GM19239 (cell line): ENCODE measurements around the gene CDYL.
"Not testable (repeated sequence)": the region's sequence is repeated elsewhere in the genome, so short reads cannot be mapped to it uniquely, and the experiment has no call there.

Experiments
- DNase-seq: peaks from one replicate; pipeline ENCODE4 v3.0.0; 2011; ENCODE audit warnings: low spot score; ENCODE audit not compliant: insufficient read length
- FAIRE-seq: peaks from 2 replicates; lab custom pipeline; 2011; peaks lifted over from hg19 to GRCh38; lab: Jason Lieb, UNC

The CDYL gene

DNA sequence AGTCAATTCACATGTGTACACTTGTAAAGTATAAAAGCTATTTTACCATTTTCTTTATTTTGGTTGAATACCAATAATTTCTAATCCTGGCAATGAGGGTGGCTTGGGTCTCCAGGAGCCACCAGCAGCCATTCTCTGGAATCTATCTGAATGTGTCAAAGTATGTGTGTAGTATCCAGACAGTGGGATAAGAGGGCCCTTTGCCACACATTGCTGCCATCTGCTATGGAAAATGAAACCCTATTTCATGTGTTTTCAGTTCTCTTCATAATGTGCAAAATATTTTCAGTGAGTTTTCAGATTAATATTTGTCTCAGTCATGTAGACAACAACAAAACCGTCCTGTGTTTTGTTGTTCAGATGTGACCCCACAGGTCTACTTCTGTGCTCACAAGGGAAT lies 46.3 kb downstream of the CDYL start:
- DNase-seq (no peak), FAIRE-seq (peak; percentile 80)

DNA sequence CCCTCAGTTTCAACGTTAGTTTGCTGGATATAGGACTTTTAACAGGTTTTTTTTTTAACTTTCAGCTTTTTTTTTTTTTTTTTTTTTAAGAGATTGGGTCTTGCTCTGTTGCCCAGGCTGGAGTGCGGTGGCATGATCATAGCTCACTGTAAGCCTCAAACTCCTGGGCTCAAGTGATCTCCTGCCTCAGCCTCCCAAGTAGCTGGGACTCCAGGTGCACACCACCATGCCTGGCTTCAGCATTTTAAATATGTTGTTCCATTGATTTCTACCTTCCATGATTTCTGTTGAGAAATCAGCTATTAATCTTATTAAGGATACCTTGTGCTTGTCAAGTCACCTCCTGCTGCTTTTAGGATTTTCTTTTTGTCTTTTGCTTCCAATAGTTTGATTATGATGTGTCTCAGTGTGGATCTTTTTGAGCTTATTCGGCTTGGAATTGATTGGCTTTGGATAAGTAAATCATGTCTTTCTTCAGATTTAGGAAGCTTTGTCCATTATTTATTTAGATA lies 52.0 kb downstream of the CDYL start:
- FAIRE-seq (no peak), DNase-seq (no peak)

DNA sequence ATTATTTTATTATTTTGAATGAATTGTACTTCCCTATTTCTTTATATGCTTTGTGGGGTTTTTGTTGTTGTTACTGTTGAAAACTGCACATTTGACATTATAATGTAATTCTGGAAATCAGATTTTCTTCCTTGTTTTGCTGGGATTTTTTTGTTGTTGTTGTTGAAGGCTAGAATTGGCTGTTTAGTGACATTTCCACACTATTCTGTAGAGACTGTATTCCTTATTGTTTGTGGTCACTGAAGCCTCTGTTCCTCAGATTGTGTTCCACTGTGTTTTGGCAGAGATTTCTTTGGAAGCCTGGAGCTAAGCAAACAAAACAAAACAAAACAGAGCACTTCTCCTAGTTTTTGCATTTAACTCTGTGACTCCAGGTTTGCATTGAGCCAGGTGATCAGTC lies 52.9 kb downstream of the CDYL start:
- no peak for DNase-seq
- no peak for FAIRE-seq

DNA sequence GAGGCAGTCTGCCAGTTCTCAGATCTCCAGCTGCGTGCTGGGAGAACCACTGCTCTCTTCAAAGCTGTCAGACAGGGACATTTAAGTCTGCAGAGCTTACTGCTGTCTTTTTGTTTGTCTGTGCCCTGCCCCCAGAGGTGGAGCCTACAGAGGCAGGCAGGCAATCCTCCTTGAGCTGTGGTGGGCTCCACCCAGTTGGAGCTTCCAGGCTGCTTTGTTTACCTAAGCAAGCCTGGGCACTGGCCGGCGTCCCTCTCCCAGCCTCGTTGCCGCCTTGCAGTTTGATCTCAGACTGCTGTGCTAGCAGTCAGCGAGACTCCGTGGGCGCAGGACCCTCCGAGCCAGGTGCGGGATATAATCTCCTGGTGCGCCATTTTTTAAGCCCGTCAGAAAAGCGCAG lies 59.3 kb downstream of the CDYL start:
- not testable (repeated sequence) for DNase-seq, FAIRE-seq

DNA sequence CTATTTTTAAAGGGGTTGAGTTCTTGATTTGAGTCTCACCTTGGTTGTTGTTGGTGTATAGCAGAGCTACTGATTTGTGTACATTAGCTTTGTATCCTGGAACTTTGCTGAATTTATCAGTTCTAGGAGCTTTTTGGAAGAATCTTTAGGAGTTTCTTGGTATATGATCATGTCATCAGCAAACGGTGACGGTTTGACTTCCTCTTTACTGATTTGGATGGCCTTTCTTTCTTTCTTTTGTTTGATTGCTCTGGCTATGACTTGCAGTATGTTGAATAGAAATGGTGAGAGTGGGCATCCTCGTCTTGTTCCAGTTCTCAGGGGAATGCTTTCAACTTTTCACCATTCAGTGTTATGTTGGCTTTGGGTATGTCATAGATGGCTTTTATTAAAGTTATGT lies 64.0 kb downstream of the CDYL start:
- FAIRE-seq (no peak), DNase-seq (no peak)

DNA sequence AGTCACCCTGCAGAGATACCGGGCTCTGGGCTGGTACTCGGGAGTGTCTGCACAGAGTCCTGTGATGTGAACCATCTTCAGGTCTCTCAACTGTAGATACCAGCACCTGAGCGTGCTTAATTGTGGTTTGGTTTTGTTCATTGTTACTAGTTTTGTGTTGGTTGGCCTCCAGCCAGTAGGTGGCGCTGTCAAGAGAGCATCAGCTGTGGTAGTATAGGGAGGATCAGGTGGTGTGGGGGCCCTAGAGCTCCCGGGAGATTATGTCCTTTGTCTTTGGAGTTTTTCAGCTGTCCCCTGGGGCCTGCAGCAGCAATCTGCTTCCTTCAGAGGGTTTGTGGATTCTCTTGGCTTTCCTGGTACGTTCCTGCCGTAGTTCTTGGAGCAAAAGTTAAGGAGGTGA lies 67.9 kb downstream of the CDYL start:
- DNase-seq (no peak), FAIRE-seq (no peak)

DNA sequence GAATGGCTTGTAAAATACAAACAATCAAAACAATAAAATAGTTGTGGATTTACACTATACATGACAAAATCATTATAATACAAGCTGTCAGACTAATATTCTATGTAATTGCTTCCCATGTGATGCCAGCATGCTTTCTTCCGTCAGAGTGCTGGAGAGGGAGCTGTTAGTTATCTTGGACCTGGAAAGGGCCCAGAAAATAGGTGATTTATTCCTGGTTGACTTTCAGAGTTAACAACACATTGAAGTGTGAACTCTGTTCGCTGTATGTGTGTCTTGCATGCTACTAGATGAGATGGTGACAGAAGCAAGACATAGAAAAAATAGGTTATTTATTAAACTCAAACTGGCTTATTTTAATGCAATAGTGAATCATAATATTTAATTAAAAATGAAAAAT lies 70.2 kb downstream of the CDYL start:
- no peak for DNase-seq
- FAIRE-seq, result no peak

DNA sequence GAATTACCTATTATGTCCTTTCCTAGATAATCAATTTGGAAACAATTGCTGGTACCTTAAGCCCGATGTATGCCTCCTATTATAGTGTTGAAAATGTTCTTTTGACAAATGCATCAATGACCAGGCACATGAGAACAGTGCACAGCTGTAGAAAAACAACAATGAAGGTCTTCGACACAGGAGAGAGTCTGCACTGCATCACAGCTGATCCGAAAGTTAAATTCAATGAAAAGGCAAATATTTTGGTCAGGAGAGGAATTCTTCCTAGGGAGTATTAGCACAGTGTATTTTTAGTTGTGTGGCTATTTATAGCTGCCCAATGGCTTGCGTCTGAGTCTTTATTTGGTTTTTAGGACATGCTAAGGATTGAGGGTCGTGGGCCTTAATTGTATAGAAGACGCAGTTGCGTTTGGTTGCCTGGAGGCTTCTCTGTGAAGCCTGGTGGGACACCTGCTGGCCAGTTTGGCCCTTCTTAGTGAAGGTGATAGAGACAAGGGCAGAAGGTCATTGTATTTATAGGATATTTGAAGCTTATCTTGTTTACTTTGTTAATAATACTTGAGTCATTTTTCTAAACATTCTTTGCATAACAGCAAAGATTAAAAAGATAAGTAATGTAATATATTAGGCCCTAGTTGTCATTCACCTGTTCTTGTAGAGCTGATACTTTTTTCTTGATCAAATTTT lies 72.3 kb downstream of the CDYL start:
- DNase-seq (no peak), FAIRE-seq (no peak)

DNA sequence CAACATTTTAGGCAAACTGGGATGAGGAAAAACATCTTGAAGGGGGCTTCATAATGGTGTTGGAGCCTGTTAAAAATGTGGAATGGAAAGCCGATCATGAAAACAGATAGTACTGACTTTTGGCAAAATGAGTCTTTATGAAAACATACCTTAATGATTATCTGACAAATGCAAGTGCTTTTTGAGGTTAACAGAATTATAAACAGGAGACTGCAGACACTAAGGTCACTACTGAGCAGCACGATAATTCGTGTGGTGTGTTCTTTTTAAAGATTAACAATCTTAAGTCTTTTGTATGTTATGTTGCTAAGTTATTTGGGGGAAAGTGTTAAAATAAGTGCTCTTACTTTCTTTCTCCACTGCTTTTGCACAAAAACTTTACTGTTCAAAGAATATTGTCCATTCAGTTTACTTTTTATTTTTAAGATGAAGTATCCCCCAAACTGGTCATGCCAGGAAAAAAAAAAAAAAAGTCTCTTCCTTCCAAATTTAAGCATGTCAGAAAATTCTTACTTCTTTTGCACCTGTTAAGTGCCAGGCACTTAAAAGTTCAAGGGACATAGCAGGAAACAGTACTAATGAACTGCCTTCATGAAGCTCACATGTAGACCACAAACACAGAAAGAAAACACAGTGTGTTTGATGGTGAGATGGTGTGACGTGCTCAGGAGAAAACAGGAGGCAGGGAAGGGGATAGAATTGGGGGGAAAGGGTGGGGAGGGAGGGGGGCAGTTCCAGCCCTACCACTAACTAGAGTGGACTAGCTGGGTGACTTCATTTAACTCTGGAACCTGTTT lies 73.2 kb downstream of the CDYL start:
- no peak for DNase-seq
- FAIRE-seq, result no peak

DNA sequence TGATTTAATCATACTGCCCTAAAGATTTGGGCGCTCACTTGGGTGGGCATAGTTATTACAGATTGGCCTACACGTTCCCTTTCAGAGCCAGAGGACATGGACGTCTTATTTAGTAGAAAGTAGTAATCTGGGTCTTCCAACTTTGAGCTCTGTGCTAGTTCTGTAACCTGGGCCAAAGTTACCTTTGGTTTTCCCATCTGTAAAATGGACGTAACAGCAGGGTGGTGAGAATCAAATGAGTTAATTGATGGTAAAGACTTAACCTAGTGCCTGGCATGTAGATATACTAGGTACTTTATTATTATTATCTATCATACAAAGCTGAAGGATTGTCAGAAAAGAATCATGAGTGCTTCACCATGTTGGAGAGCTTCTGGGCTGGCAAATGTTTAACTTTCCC lies 74.8 kb downstream of the CDYL start:
- FAIRE-seq, result no peak
- DNase-seq, result no peak

DNA sequence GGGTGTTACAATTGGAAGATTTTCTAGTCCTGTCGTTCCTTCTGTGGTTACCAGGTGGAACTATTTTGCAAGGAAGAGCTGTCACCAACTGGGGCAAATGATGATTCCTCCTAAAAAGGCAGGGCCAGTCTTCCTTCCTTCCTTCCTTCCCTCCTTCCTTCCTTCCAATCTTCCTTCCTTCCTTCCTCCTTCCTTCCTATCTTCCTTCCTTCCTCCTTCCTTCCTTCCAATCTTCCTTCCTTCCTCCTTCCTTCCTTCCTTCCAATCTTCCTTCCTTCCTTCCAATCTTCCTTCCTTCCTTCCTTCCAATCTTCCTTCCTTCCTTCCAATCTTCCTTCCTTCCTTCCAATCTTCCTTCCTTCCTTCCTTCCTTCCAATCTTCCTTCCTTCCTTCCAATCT lies 76.0 kb downstream of the CDYL start:
- not testable (repeated sequence) for FAIRE-seq, DNase-seq

DNA sequence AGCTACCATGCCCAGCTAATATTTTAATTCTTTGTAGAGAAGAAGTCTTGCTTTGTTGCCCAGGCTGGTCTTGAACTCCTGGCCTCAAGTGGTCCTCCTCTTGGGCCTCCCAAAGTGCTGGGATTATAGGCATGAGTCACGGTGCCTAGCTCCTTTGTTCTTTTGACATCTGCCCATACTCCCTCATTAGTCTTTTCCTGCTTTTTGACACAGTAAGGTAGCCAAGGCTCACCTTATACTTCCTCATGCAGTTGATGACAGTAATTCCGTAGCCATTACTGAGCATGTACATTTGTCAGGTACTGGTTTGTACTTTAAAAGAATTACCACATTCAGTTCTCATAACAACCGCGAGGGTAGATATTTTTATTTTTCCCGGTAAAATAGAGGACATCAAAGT lies 76.7 kb downstream of the CDYL start:
- DNase-seq (no peak), FAIRE-seq (no peak)

DNA sequence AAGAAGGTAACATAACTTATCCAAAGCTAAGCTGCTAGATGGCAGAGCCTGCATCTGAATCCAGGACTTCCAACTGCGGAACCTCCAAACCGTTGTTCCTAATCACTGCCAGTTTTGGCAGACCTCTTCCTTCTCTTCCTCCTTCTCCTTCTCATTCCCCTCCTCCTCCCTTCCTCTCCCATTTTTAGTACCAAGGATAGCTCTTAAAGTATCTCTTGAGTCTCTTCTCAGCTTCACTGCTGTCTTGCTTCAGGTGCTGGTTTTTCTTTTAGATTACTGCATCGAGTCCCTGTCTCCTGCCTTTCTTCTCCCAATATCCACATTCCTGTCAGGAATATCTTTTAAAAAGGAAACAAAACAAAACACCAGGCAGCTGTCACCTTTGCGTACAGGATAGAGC lies 77.1 kb downstream of the CDYL start:
- no peak for FAIRE-seq
- DNase-seq, result no peak

DNA sequence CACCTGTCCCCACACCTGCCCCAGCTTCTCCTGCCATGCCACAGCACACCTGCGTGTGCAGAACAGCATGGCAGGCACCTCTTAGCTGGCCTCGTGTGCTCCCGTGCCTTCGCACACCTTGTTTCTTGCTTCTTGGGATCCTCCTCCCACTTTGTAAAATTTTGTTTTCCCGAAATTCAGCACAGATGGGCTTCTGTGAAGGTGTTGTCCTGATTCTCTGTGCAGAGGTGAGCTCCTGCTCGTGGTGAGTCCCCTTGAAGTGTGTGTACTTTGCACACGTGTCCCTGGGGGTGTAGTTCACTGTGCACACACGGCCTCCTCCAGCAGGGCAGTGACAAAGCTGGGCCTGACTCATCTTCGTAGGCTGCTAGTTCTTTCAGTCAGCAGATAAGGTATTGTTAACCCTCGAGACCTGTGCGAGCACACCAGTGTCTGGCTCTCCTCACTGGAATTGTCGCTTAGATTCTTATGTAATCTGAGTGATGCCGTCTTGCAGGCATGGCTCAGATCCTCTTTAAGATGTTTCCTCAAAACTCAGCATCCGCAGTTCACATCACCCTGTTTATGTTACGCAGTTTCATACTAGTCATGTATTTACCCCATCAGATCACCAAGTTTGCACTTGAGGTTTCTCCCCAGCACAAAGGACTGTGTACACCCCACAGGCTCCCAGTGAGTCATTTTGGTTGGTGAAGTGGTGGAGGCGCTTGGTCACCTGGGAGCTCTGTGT lies 77.7 kb downstream of the CDYL start:
- DNase-seq (no peak), FAIRE-seq (no peak)

DNA sequence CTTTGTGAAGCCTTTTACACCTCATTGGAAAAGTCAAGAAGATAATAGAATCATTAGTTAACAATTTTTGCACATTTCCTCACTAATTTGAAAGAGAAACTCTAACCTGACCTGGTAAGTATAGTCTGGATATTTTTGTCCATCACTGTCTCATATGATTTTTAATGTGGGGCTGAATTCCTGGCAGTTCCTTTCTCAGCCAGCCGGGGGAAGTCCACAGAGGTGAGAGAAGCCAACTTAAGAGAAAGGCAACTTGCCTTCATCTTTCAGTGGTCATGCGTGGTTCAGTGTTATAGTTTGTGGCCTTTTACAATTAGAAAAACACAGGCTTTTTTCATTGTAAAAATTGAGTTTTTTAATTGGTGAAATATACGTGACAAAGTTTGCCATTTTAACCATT lies 80.6 kb downstream of the CDYL start:
- DNase-seq, result no peak
- no peak for FAIRE-seq

DNA sequence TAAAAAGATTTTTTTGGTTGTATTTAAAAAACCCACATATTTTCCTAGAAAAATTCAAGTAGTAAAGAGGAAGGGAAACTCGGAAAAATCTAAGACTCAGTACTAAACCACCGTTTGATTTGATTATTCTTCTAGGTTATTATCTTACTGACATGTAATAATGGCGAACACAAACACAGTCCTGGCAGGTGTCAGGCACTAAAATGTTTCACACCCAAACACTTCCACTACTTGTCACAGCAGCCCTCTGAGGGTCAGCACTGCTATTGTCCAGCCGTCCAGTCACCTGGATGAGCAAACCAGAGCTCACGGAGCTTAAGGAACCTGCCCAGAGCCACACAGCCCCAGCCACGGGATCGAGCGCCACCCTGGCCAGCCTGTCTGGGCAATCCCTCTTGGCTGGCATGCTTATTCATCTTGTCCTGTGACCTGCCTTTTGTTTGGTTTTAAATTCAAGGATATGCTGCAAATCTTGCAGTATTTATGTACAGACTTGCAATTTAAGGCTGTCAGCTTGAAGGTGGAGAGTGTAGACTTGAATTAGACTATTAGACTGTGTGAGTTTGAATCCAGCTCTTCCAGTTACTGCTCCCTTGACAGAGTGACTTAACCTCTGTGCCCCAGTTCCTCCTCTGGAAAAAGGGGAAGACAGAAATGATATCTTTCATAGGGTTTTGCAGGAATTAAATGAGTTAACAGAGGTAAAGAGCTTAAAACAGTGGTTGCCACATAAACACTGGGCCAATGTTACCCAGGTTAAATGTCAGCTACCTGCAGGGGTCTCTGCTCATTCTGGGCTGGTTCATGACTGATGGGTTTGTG lies 82.2 kb downstream of the CDYL start:
- no peak for FAIRE-seq
- DNase-seq, result no peak

DNA sequence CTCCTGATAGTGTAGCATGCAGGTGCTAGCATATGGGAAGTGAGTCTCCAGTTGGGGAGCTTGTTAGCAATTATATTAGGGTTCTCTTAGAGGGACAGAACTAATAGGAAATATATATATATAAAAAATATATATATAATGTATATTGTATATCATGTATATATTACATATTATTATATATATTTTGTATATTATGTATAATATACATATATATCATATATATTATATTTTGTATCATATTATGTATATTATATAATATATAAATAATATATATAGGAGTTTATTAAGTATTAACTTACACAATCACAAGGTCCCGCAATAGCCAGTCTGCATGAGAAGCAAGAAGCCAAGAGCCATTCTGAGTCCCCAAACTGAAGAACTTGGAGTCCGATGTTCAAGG lies 84.2 kb downstream of the CDYL start:
- DNase-seq (no peak), FAIRE-seq (no peak)

DNA sequence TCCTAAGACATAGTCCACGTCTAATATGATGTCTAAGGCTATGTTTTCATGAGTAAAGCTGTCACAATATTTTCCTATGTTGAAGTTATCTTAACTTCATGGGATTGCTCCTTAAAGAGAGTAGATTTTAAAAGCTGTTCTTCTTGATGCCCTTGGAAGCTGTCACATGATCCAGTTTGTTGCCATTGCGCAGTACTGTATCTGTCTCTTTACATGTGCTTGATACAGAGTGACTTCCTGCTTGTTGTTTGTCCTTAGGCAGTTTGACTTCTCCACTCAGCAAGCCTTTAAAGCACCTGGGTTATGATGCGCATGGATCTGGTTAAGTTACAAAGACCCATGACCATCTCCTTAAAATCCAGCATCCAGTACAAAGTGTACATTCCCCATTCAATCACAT lies 85.4 kb downstream of the CDYL start:
- FAIRE-seq (no peak), DNase-seq (no peak)

DNA sequence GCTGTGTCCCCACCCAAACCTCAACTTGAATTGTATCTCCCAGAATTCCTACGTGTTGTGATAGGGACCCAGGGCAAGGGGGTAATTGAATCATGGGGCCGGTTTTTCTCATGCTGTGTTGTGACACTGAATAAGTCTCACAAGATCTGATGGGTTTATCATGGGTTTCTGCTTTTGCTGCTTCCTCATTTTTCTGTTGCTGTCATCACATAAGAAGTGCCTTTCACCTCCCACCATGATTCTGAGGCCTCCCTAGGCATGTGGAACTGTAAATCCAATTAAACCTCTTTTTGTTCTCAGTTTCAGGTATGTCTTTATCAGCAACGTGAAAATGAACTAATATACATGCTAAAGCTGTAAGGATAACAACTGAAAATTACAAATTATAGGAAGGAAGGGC lies 88.3 kb downstream of the CDYL start:
- DNase-seq (no peak), FAIRE-seq (no peak)

DNA sequence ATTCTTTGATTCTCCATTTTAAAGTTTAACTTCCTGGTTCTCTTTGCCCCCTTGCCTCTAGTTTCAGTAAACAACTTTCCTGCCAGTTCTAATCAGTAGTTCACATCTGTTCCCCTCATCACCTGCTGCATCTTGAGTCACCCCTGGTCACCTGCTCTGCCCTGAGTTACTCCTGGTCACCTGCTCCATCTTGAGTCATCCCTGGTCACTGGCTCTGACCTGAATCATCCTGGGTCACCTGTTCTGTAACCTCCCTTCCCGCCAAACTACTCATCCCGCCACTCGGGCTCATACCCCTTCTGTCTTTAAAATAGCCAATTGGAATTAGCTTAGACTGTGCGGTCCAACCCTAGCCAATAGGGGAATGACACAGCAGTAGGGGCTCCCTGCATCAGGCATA lies 88.8 kb downstream of the CDYL start:
- DNase-seq, FAIRE-seq: not testable (repeated sequence)
